Cardiac fibroblast (primary cell): ENCODE measurements around the gene SOX13.
A peak's percentile ranks its signal among the peaks of the same experiment; 100 is the strongest.

ENCODE experiments used
- DNase-seq, 2 donors: peaks; one replicate each; pipeline versions ENCODE4 v3.0.0 to v3.0.0-alpha.2; 2010; ENCODE audit warnings: low read depth in 2 of 2
- H3K4me3 ChIP-seq, 2 donors: replicated peaks in 1 of 2; 1 replicate in 1 of 2; 2 replicates in 1 of 2; pipeline ENCODE4 v1.5.1; 2011; ENCODE audit warnings: low read depth in 2 of 2, low read length in 2 of 2, mild to moderate bottlenecking in 2 of 2, moderate library complexity in 1 of 2
- CTCF ChIP-seq: IDR thresholded peaks from one replicate; pipeline ENCODE4 v1.5.1; 2011; ENCODE audit warnings: low read depth, mild to moderate bottlenecking, low read length, inconsistent platforms

Gene SOX13

GRCh38 chr1:204114606-204115005 lies 41.7 kb downstream of the SOX13 start:
- no peak for DNase-seq
- no peak for TF ChIP-seq CTCF
- H3K4me3 ChIP-seq, result no peak overlapping the region

GRCh38 chr1:204115116-204115515 lies 42.2 kb downstream of the SOX13 start:
- H3K4me3 ChIP-seq, result no peak overlapping the region
- no peak for TF ChIP-seq CTCF
- DNase-seq, result no peak

- no peak for DNase-seq
- no peak for TF ChIP-seq CTCF
- H3K4me3 ChIP-seq, result no peak overlapping the region
These were observed 43.6 kb downstream of the SOX13 start for GRCh38 chr1:204116539-204116938.

- DNase-seq, result no peak
- no peak overlapping the region for H3K4me3 ChIP-seq
- TF ChIP-seq CTCF, result no peak
These were observed 49.1 kb downstream of the SOX13 start for GRCh38 chr1:204121840-204122555.

GRCh38 chr1:204123376-204123775 lies 50.5 kb downstream of the SOX13 start:
- peak; percentile 69 for TF ChIP-seq CTCF
- DNase-seq, result peak; percentile 23 to 37
- no peak overlapping the region for H3K4me3 ChIP-seq

- H3K4me3 ChIP-seq, result no peak overlapping the region
- no peak for DNase-seq
- TF ChIP-seq CTCF, result no peak
These were observed 51.7 kb downstream of the SOX13 start for GRCh38 chr1:204124639-204125038.
